ENCODE results near the gene OTOP2. TPM values are rescaled to one million over a fixed set of nuclear protein-coding genes. Genes with fewer than 3 reads are reported as not detected.
A peak's percentile ranks its signal among the peaks of the same experiment; 100 is the strongest.

Gene OTOP2
- total and polyA plus RNA-seq, 10 of the 15 experiments (the other 5 are each of a cell fraction or from before 2014, with no cell fraction given) = not detected

GRCh38 chr17:74919440-74920305 lies 4.4 kb upstream of the OTOP2 start (continued):
- TF ChIP-seq, protein P1, sequence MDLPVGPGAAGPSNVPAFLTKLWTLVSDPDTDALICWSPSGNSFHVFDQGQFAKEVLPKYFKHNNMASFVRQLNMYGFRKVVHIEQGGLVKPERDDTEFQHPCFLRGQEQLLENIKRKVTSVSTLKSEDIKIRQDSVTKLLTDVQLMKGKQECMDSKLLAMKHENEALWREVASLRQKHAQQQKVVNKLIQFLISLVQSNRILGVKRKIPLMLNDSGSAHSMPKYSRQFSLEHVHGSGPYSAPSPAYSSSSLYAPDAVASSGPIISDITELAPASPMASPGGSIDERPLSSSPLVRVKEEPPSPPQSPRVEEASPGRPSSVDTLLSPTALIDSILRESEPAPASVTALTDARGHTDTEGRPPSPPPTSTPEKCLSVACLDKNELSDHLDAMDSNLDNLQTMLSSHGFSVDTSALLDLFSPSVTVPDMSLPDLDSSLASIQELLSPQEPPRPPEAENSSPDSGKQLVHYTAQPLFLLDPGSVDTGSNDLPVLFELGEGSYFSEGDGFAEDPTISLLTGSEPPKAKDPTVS (IDR thresholded peaks at IDR 0.05; ENCODE audit: low read depth, low read length) = no peak
- TF ChIP-seq RBBP5 (conservative IDR thresholded peaks at IDR 0.05) (no peak), SMC3 (IDR thresholded peaks at IDR 0.05; ENCODE audit: borderline replicate concordance, low read length) (0 out of 2 replicates have a peak, but pooled peaks have one; percentile 6), EZH2 (IDR thresholded peaks at IDR 0.05; ENCODE audit: borderline replicate concordance, control insufficient read depth, low read depth, low read length) (no peak), SPI1 (IDR thresholded peaks at IDR 0.05; ENCODE audit: borderline replicate concordance, insufficient read depth, low read depth, low read length) (no peak), IKZF2 (IDR thresholded peaks at IDR 0.05) (no peak)
- TF ChIP-seq, protein P2, sequence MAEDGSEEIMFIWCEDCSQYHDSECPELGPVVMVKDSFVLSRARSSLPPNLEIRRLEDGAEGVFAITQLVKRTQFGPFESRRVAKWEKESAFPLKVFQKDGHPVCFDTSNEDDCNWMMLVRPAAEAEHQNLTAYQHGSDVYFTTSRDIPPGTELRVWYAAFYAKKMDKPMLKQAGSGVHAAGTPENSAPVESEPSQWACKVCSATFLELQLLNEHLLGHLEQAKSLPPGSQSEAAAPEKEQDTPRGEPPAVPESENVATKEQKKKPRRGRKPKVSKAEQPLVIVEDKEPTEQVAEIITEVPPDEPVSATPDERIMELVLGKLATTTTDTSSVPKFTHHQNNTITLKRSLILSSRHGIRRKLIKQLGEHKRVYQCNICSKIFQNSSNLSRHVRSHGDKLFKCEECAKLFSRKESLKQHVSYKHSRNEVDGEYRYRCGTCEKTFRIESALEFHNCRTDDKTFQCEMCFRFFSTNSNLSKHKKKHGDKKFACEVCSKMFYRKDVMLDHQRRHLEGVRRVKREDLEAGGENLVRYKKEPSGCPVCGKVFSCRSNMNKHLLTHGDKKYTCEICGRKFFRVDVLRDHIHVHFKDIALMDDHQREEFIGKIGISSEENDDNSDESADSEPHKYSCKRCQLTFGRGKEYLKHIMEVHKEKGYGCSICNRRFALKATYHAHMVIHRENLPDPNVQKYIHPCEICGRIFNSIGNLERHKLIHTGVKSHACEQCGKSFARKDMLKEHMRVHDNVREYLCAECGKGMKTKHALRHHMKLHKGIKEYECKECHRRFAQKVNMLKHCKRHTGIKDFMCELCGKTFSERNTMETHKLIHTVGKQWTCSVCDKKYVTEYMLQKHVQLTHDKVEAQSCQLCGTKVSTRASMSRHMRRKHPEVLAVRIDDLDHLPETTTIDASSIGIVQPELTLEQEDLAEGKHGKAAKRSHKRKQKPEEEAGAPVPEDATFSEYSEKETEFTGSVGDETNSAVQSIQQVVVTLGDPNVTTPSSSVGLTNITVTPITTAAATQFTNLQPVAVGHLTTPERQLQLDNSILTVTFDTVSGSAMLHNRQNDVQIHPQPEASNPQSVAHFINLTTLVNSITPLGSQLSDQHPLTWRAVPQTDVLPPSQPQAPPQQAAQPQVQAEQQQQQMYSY (CRISPR knock-in tag; IDR thresholded peaks at IDR 0.05) = no peak

Data from GM12878 (cell line).